H7 (cell line): Measurements from ENCODE around the gene CLCN7. TPM values are rescaled to one million over a fixed set of nuclear protein-coding genes. Genes with fewer than 3 reads are reported as not detected.

Source experiments
- total RNA-seq: library from RNA; depleted of rRNA; stranded (reverse); fragments of >200 nt; shearing (Covaris generic); gene quantifications from 2 replicates; pipeline ENCODE4 v1.2.3, GENCODE V29; 2014; rRNA removed

CLCN7 gene
- total RNA-seq, 1 experiment from 2014 or later, result 39.1 TPM

Other genes starting within 250 kb of the CLCN7 start
- not detected in 2 replicates for gene TPSG1, start 249.8 kb downstream of the CLCN7 start, total RNA-seq
- not detected in 2 replicates for gene TPSB2, start 244.8 kb downstream of the CLCN7 start, total RNA-seq
- gene TPSAB1, start 234.3 kb downstream of the CLCN7 start, total RNA-seq, result not detected in 2 replicates
- not detected in 2 replicates for gene TPSD1, start 219.0 kb downstream of the CLCN7 start, total RNA-seq
- 79.9 and 80.2 TPM in 2 replicates for gene UBE2I, start 165.4 kb downstream of the CLCN7 start, total RNA-seq
- gene BAIAP3, start 141.4 kb downstream of the CLCN7 start, total RNA-seq, result 2.6 and 5.7 TPM in 2 replicates
- gene TSR3, start 123.2 kb downstream of the CLCN7 start, total RNA-seq, result 87.7 and 99.4 TPM in 2 replicates
- gene GNPTG, start 123.1 kb downstream of the CLCN7 start, total RNA-seq, result 16.2 and 21.5 TPM in 2 replicates
- gene UNKL, start 60.3 kb downstream of the CLCN7 start, total RNA-seq, result 22.0 and 24.3 TPM in 2 replicates
- 30.0 and 32.8 TPM in 2 replicates for gene UQCC4, start 54.3 kb downstream of the CLCN7 start, total RNA-seq
- not detected in 2 replicates for gene PERCC1, start 44.0 kb downstream of the CLCN7 start, total RNA-seq
- 0.11 TPM in 1 of 2 replicates, not detected in the other for gene CCDC154, start 30.5 kb downstream of the CLCN7 start, total RNA-seq
- not detected in 2 replicates for gene PTX4, start 13.9 kb upstream of the CLCN7 start, total RNA-seq
- 50.2 and 60.3 TPM in 2 replicates for gene TELO2, start 18.3 kb upstream of the CLCN7 start, total RNA-seq
- gene TMEM204, start 58.6 kb upstream of the CLCN7 start, total RNA-seq, result 0.42 TPM in 1 of 2 replicates, not detected in the other
- 13.5 and 18.0 TPM in 2 replicates for gene IFT140, start 137.0 kb upstream of the CLCN7 start, total RNA-seq
- gene CRAMP1, start 137.3 kb upstream of the CLCN7 start, total RNA-seq, result 9.9 and 15.1 TPM in 2 replicates
- gene JPT2, start 203.3 kb upstream of the CLCN7 start, total RNA-seq, result 97.4 and 126 TPM in 2 replicates
- 35.2 and 44.9 TPM in 2 replicates for gene MAPK8IP3, start 231.2 kb upstream of the CLCN7 start, total RNA-seq